DMS114 treated with DMSO at 0.1 percent for 48 hours (cell line): ENCODE measurements around the gene SPAG9.

Source experiments
- DNase-seq: peaks from one replicate; lab custom pipeline; 2025; ENCODE audit not compliant: unreplicated experiment; lab: John Stamatoyannopoulos, UW

SPAG9 gene

DNA sequence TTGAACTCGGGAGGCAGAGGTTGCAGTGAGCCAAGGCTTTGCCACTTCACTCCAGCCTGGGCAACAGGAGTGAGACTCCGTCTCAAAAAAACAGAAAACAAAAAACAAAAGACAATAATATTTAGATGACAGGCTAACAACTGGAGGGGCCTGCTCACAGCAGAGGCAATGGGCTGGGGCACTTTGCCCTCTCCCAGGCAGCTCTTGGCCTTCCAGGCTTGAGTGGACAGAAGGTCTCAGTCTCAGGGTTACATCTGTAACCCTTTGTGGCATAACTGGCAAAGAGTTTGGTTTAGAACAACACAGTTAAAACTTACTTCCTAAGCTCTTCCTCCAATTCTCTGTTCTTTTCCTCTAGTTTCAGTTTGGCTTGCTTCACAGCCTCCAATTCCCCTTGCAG, 114.9 kb downstream of the SPAG9 start:
- DNase-seq = no peak

GRCh38 chr17:51004249-51004648, 116.4 kb downstream of the SPAG9 start:
- DNase-seq = no peak

DNA sequence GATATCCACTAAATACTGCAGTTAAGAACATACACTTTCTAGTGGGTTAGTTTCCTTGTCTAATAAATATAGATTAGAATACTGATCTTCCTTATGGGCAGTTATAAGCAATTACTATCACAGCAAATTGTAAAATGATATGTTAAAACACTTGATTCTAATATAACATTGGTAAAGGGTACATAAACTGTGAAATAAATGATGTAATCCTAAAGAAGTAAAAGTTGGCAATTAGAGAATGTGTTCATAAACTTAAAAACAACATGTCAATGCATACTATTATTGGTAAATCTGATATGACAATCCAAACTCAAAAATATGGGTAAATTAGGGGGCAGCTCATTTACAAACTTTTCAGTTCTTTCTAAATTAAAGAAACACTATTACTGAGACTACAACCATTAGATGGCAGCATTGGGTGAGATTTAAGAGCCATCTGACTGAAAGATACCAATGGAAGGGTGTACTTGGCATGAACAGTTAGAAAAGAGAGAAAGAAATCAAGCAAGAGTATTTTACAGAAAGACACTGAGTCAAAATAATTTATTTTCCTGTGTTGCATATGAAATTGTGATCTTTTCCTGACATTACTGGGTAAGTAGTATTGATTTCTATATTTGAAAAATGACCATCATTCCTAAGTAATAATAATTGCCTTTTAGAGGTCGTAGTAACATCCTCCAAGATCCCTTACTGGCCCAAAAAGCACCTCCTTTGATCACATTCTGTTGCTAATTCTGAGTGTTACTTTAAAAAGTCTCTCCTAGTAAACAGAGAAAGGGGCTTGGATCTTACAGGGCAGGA, 119.6 kb downstream of the SPAG9 start:
- peak; percentile 73 for DNase-seq

- DNase-seq = no peak
Observed at GRCh38 chr17:50995668-50996067, 125.0 kb downstream of the SPAG9 start.

DNA sequence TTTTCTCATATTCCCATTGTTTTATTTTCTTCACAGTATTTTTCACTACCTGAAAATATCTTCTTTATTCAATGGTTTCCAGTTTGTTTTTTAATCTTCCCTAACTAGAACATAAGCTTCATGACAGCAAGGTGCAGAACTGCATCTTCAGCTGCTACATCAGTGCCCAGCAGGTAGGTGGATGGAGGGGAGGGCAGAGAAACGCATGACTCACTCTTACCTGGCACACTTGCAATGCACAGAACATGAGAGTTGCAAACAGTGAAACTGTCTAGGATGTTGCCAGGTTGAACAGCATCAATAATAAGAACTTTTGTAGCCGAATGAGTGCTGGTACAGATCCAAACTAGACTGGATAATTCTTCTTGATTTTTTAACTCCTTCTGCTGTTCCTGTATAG, 127.1 kb downstream of the SPAG9 start:
- DNase-seq = no peak

DNA sequence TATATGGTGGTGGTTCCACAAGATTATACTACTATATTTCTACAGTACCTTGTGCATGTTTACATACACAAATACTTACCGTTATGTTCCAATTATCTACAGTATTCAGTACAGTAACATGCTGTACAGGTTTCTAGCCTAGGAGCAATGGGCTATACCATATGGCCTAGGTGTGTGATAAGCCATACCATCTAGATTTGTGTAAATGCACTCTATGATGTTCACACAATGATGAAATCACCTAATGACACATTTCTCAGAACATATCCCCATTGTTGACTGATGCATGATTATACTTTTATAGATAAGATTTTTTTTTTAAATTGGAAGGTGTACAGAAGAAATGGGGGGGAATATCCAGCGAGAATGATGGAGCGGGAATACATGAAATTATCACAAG, 131.5 kb downstream of the SPAG9 start:
- no peak for DNase-seq

DNA sequence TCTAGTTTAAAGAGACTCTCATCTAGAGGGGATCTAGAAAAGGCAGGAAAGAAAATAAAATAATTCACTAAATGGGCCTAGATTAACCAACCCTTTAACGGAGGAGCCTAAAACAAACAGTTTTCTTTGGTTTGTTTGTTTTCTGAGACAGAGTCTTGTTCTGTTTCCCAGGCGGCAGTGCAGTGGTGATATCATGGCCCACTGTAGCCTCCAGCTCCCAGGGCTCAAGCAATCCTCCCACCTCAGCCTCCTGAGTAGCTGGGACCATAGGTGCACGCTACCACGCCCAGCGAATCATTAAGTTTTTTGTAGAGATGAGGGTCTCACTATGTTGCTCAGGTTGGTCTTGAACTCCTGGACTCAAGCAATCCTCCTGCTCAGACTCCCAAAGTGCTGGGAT, 132.2 kb downstream of the SPAG9 start:
- no peak for DNase-seq

- no peak for DNase-seq
Observed at GRCh38 chr17:50986989-50987660, 133.5 kb downstream of the SPAG9 start.

DNA sequence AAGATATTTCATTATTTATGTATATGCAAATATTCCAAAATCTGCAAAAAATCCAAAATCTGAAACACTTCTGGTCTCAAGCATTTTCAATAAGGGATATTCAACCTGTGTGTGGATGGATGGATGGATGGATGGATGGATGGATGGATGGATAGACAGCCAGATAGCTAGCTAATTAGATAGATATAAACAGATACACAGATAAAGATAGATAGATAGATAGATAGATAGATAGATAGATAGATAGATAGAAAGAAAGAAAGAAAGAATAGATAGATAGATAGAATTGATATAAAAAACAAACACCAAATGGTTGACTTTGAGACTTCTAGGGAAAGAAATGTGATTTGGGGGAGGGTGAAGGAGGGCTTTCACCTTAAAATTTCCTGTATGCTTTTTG, 139.4 kb downstream of the SPAG9 start:
- DNase-seq = no peak

GRCh38 chr17:50979524-50979927, 141.1 kb downstream of the SPAG9 start:
- no peak for DNase-seq

- DNase-seq = no peak
Observed at GRCh38 chr17:50977487-50978159, 143.0 kb downstream of the SPAG9 start.

- no peak for DNase-seq
Observed at GRCh38 chr17:50976951-50977472, 143.7 kb downstream of the SPAG9 start.

- DNase-seq = no peak
Observed at GRCh38 chr17:50973557-50974494, 146.8 kb downstream of the SPAG9 start.

DNA sequence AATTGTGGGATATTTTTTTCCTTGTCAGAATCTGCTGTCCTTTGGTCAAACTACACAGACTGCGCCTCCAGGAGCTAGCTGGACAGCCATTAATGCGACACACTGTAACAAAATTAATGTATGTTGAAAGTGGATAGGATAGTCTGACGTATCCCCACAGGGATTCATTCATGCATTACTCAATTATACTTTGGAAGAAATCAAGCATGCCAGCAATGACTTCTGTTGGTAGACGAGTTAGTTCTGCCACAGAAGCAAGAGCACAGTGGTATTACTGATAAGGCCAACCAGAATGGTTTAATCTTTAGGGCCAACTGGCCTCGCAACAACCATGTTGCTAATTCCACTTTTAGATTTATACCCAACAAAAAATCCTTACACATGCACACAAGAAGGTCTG, 148.1 kb downstream of the SPAG9 start:
- DNase-seq = no peak

DNA sequence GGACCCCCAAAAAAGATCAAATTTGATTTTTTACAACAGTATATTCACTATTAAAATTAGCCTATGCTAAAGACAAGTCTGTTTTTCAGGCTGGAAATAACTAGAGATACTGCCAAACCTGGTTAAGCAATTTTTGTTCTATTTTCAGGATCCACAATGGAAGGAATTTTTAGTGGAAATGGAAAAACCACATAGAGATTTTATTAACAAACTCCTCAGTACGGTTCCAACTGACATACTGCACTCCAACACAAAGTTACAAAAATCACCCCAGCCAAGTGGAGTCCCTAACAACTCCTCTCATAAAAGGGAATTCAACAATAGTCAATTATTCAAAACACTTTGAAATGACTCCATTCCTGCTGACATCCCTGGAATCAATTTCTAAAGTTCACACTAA, 152.9 kb downstream of the SPAG9 start:
- no peak for DNase-seq

- DNase-seq = no peak
Observed at GRCh38 chr17:50966163-50966666, 154.5 kb downstream of the SPAG9 start.

- no peak for DNase-seq
Observed at GRCh38 chr17:50963139-50963538, 157.5 kb downstream of the SPAG9 start.

- no peak for DNase-seq
Observed at GRCh38 chr17:50961282-50962220, 159.1 kb downstream of the SPAG9 start.

DNA sequence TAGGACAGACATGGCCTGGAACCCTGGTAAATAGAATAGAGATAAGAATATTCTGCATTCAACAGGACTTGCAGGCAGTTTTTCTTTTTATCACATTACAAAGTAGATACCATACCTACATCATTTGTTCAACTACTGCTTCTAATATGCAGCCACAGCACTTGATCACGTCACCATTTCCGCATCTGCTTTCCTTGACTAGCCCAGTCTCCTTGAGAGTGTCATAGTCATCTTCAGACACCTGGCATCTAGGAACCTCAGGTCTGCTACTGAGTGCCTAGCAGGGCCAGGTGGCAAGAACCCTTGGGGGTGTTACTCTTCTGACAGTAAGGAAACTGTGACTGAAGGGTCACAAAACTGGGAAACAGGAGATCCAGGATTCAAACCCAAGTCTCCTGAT, 161.3 kb downstream of the SPAG9 start:
- no peak for DNase-seq
